Osteocyte (in vitro differentiated cells): ENCODE results near the gene FGF14. TPM values are rescaled to one million over a fixed set of nuclear protein-coding genes. Genes with fewer than 3 reads are reported as not detected.

Source experiments
- DNase-seq: peaks from one replicate; pipeline ENCODE4 v3.0.0; 2021; ENCODE audit warnings: mixed read lengths; ENCODE audit not compliant: unreplicated experiment; ENCODE audit errors: extremely low spot score
- H3K27ac Mint-ChIP-seq: one replicate; pipeline ENCODE4 v1.8.0; 2021; ENCODE audit warnings: mild to moderate bottlenecking, mixed read lengths; ENCODE audit not compliant: unreplicated experiment
- H3K27me3 Mint-ChIP-seq: one replicate; pipeline ENCODE4 v1.8.0; 2021; ENCODE audit warnings: mixed read lengths; ENCODE audit not compliant: unreplicated experiment
- H3K36me3 Mint-ChIP-seq: one replicate; pipeline ENCODE4 v1.8.0; 2021; ENCODE audit warnings: mixed read lengths; ENCODE audit not compliant: unreplicated experiment
- H3K4me1 Mint-ChIP-seq: one replicate; pipeline ENCODE4 v1.8.0; 2021; ENCODE audit warnings: mixed read lengths; ENCODE audit not compliant: unreplicated experiment
- H3K4me3 Mint-ChIP-seq: one replicate; pipeline ENCODE4 v1.8.0; 2021; ENCODE audit warnings: mild to moderate bottlenecking, moderate library complexity, mixed read lengths; ENCODE audit not compliant: unreplicated experiment
- H3K9me3 Mint-ChIP-seq: one replicate; pipeline ENCODE4 v1.8.0; 2021; ENCODE audit warnings: mixed read lengths; ENCODE audit not compliant: unreplicated experiment
- total RNA-seq: library from RNA; stranded (reverse); gene quantifications from 2 replicates; pipeline ENCODE4 v1.2.1, GENCODE V29; 2021
- TF ChIP-seq, protein P1 (sequence below): fragments of 200-600 bp; sonication (generic); IDR thresholded peaks from 2 replicates; pipeline ENCODE4 v1.5.0; 2021; ENCODE audit warnings: antibody characterized with exemption, mild to moderate bottlenecking, moderate library complexity

Gene FGF14
- total RNA-seq, 1 donor from 2014 or later, result 0.24 TPM

DNA sequence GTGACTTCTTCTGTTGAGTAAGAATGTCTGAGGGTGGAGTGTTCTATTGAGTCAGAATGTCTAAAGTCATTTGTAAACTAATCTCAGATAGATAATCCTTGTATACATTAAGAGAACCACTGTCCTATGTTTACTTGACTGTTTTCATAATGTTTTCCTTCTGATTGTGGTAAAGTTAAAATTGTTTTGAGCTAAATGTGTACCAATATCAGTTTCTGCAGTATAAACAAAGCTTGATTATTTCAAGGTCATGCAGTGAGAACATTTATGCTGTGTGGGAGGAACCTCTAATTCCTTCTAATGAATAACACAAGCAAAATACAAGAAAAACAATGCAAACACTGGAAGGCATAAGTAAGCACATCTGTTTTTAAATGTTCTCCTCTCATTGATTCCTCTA is 434.6 kb downstream of the FGF14 start:
- Mint-ChIP-seq H3K27me3 (peaks cover 37% of the 10 kb centered on the region), H3K36me3 (no peaks in the 10 kb centered on the region), H3K4me3 (no peak overlapping the region), H3K4me1 (no peaks in the 10 kb centered on the region), H3K27ac (no peak overlapping the region), H3K9me3 (no peaks in the 10 kb centered on the region)
- DNase-seq, result no peak
- TF ChIP-seq, protein P1, sequence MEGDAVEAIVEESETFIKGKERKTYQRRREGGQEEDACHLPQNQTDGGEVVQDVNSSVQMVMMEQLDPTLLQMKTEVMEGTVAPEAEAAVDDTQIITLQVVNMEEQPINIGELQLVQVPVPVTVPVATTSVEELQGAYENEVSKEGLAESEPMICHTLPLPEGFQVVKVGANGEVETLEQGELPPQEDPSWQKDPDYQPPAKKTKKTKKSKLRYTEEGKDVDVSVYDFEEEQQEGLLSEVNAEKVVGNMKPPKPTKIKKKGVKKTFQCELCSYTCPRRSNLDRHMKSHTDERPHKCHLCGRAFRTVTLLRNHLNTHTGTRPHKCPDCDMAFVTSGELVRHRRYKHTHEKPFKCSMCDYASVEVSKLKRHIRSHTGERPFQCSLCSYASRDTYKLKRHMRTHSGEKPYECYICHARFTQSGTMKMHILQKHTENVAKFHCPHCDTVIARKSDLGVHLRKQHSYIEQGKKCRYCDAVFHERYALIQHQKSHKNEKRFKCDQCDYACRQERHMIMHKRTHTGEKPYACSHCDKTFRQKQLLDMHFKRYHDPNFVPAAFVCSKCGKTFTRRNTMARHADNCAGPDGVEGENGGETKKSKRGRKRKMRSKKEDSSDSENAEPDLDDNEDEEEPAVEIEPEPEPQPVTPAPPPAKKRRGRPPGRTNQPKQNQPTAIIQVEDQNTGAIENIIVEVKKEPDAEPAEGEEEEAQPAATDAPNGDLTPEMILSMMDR, result no peak

DNA sequence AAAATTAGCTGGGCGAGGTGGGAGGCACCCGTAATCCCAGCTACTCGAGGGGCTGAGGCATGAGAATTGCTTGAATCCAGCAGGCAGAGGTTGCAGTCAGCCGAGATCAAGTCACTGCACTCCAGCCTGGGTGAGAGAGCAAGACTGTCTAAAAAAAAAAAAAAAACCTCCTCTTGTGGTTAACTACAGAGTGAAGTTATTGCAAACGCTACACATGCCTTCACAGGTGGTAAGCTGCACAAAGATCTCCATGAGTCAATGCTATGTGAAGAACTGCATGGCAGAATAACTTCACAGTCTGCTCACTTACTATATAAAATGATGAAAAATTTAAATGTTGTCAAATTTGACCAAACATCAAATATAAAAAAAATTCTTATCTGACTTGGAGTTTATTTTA is 436.8 kb downstream of the FGF14 start:
- Mint-ChIP-seq H3K27ac (no peak overlapping the region), H3K4me3 (no peak overlapping the region), H3K27me3 (peaks cover 43% of the 10 kb centered on the region), H3K9me3 (no peaks in the 10 kb centered on the region), H3K4me1 (no peaks in the 10 kb centered on the region), H3K36me3 (no peaks in the 10 kb centered on the region)
- no peak for DNase-seq
- TF ChIP-seq, protein P1, result no peak

DNA sequence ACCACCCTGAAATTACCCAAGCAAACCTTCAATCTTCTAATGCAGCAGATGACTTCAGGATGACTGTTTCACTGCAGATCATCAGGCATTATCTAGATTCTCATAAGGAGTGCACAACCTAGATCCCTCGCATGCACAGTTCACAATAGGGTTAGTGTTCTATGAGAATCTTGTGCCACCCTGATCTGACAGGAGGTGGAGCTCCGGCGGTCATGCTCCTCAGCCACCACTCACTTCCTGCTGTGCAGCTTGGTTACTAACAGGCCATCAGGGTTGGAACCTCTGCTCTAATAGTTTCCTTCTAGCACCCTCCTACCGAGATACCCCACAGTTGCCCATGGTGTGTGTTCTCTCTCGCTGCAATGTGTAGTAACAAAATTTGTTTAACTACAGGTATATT is 442.8 kb downstream of the FGF14 start:
- peaks cover 55% of the 10 kb centered on the region for H3K27me3 Mint-ChIP-seq
- H3K9me3 Mint-ChIP-seq, result no peaks in the 10 kb centered on the region
- no peak for DNase-seq
- no peak overlapping the region for H3K27ac Mint-ChIP-seq
- no peaks in the 10 kb centered on the region for H3K4me1 Mint-ChIP-seq
- H3K4me3 Mint-ChIP-seq, result no peak overlapping the region
- H3K36me3 Mint-ChIP-seq, result no peaks in the 10 kb centered on the region
- TF ChIP-seq, protein P1, result no peak

DNA sequence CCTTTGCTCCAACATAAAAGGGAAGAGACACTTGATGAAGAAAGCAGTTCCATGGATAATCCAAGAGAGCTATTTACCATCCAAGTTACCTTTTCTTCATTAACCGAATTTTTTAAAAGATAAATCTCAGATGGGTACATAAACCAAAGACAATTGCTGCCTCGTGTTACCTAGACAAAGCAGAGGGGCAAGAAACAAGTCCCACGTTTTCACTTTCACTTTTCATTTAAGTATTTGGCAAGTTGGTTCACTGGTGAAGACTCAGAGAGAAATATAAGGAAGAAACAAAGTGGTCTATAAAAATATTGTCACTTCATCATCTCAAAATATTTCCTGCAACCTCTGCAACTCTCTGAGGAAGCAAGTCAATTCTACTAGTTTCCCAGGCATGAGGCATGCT is 446.1 kb downstream of the FGF14 start:
- DNase-seq, result no peak
- Mint-ChIP-seq H3K27me3 (peaks cover 48% of the 10 kb centered on the region), H3K9me3 (no peaks in the 10 kb centered on the region), H3K36me3 (no peaks in the 10 kb centered on the region), H3K4me1 (no peaks in the 10 kb centered on the region), H3K4me3 (no peak overlapping the region), H3K27ac (no peak overlapping the region)
- TF ChIP-seq, protein P1, result no peak

DNA sequence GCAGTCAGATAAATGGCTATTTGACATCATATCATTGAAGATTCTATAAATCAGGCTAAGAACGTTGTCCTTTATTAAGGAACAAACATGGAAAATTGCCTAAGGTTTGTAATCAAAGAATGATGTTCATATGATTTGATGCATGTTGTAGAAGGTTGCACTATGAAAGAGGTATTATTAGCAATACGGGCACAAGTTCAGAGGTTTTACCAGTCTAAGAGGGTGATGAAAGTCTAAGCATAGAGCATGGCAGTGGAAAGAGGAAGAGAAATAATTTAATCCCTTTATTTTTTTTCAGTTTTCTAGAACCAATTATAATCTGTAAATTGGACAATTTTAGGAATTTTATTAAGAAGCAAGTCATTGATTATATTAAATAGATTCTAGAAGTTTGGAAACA is 450.7 kb downstream of the FGF14 start:
- H3K4me3 Mint-ChIP-seq, result no peak overlapping the region

More for the DNA sequence above, 450.7 kb downstream of the FGF14 start:
- Mint-ChIP-seq H3K27ac (no peak overlapping the region), H3K9me3 (no peaks in the 10 kb centered on the region), H3K4me1 (no peaks in the 10 kb centered on the region), H3K36me3 (no peaks in the 10 kb centered on the region), H3K27me3 (peaks cover 62% of the 10 kb centered on the region)
- DNase-seq, result no peak
- TF ChIP-seq, protein P1, result no peak
